K562 (cell line): ENCODE data around the gene RTN4. TPM values are rescaled to one million over a fixed set of nuclear protein-coding genes. Genes with fewer than 3 reads are reported as not detected.

ENCODE experiments used
- ATF7 ChIP-seq: fragments of 450-650 bp; IDR thresholded peaks from 2 replicates; pipeline ENCODE4 v1.7.1; 2014; ENCODE audit warnings: mild to moderate bottlenecking, moderate library complexity
- CBFA2T3 ChIP-seq: fragments of 450-650 bp; IDR thresholded peaks from 2 replicates; pipeline ENCODE4 v1.6.1; 2017
- EP400 ChIP-seq: fragments of 450-650 bp; IDR thresholded peaks from 2 replicates; pipeline ENCODE4 v1.6.1; 2017; ENCODE audit warnings: antibody characterized with exemption, mild to moderate bottlenecking, moderate library complexity
- FOXK1 ChIP-seq: sonication (generic); formaldehyde crosslinking; IDR thresholded peaks from 2 replicates; pipeline ENCODE4 v1.8.0; 2022; ENCODE audit warnings: missing genetic modification reagents, mild to moderate bottlenecking, borderline replicate concordance
- GATAD2B ChIP-seq: fragments of 450-650 bp; IDR thresholded peaks from 2 replicates; pipeline ENCODE4 v1.6.1; 2017; ENCODE audit warnings: mild to moderate bottlenecking, borderline replicate concordance
- HDAC8 ChIP-seq: fragments of 450-650 bp; IDR thresholded peaks from 2 replicates; pipeline ENCODE4 v1.6.1; 2016; ENCODE audit warnings: mild to moderate bottlenecking, missing genetic modification characterization, moderate library complexity, missing compliant biosample characterization
- ILF3 ChIP-seq: fragments of 450-650 bp; IDR thresholded peaks from 2 replicates; pipeline ENCODE4 v1.6.1; 2018; ENCODE audit warnings: antibody characterized with exemption, mild to moderate bottlenecking, moderate library complexity, borderline replicate concordance
- KLF13 ChIP-seq: fragments of 450-650 bp; IDR thresholded peaks from 2 replicates; pipeline ENCODE4 v1.6.1; 2016; ENCODE audit warnings: missing genetic modification characterization, low read depth, mild to moderate bottlenecking, missing compliant biosample characterization, moderate library complexity, borderline replicate concordance
- KLF6 ChIP-seq: fragments of 250-450 bp; sonication (Bioruptor Pico); IDR thresholded peaks from 2 replicates; pipeline ENCODE4 v1.4.0; 2020; ENCODE audit warnings: mild to moderate bottlenecking, moderate library complexity, borderline replicate concordance
- LEF1 ChIP-seq: fragments of 450-650 bp; IDR thresholded peaks from 2 replicates; pipeline ENCODE4 v1.6.1; 2016; ENCODE audit warnings: mild to moderate bottlenecking
- MECOM ChIP-seq: fragments of 250-450 bp; sonication (Bioruptor Pico); IDR thresholded peaks from 2 replicates; pipeline ENCODE4 v1.8.0; 2022; ENCODE audit warnings: inconsistent platforms
- NFIC ChIP-seq: fragments of 450-650 bp; IDR thresholded peaks from 2 replicates; pipeline ENCODE4 v1.6.1; 2017; ENCODE audit warnings: mild to moderate bottlenecking, inconsistent platforms
- PHF21A ChIP-seq: fragments of 450-650 bp; IDR thresholded peaks from 2 replicates; pipeline ENCODE4 v1.6.1; 2017; ENCODE audit warnings: low read depth, borderline replicate concordance
- POLR2B ChIP-seq: fragments of 450-650 bp; IDR thresholded peaks from 2 replicates; pipeline ENCODE4 v1.6.1; 2018; ENCODE audit warnings: low read depth; ENCODE audit not compliant: partially characterized antibody
- RCOR1 ChIP-seq, 2 experiments: IDR thresholded peaks; 2 replicates each; pipeline ENCODE4 v1.6.1; 2012; ENCODE audit warnings: low read depth in 2 of 2, low read length in 2 of 2, borderline replicate concordance in 1 of 2, improper control_type of control experiment in 1 of 2
- SMARCB1 ChIP-seq: IDR thresholded peaks from 2 replicates; pipeline ENCODE4 v1.6.1; 2011; ENCODE audit warnings: improper control_type of control experiment, low read depth; ENCODE audit not compliant: insufficient read length
- SP1 ChIP-seq: sonication (generic); formaldehyde crosslinking; IDR thresholded peaks from 2 replicates; pipeline ENCODE4 v1.8.1; 2022; ENCODE audit warnings: mild to moderate bottlenecking, missing genetic modification reagents
- SPI1 ChIP-seq: IDR thresholded peaks from 2 replicates; pipeline ENCODE4 v1.6.1; 2011; ENCODE audit warnings: low read depth, low read length, control low read depth, borderline replicate concordance
- ZC3H4 ChIP-seq: sonication (generic); formaldehyde crosslinking; IDR thresholded peaks from 2 replicates; pipeline ENCODE4 v1.9.0; 2021; ENCODE audit warnings: missing genetic modification reagents, borderline replicate concordance
- ZNF644 ChIP-seq: fragments of 200-800 bp; sonication (Bioruptor generic); IDR thresholded peaks from 2 replicates; pipeline ENCODE4 v1.6.1; 2016; ENCODE audit warnings: low read depth, missing genetic modification characterization, missing compliant biosample characterization
- ZNF764 ChIP-seq: fragments of 250-450 bp; sonication (Bioruptor Pico); IDR thresholded peaks from 2 replicates; pipeline ENCODE4 v1.4.0; 2020; ENCODE audit warnings: low read depth, mild to moderate bottlenecking, moderate library complexity
- polyA plus RNA-seq, 8 experiments: library from polyadenylated mRNA; depleted of rRNA in 4 of 8; stranded (reverse) in 5 of 8; unstranded in 3 of 8; fragments of >200 nt; fragmentation: Nextera tagmentation in 2 of 8; fragmentation: Illumina TruSeq in 1 of 8; extraction: Ambion mirVana in 2 of 8; extraction: Trizol in 1 of 8; gene quantifications; 2 replicates each; pipeline versions ENCODE4 v1.2.1 to v1.2.3, GENCODE V29; 2011 to 2014; ENCODE audit warnings: inconsistent platforms in 1 of 8, missing spikeins in 1 of 8
- total RNA-seq, 7 experiments: library from RNA; depleted of rRNA in 6 of 7; stranded (reverse); fragments of >200 nt in 6 of 7; fragmentation: Illumina TruSeq in 2 of 7; extraction: Trizol in 2 of 7; gene quantifications; 2 replicates each; pipeline versions ENCODE4 v1.2.1 to v1.2.3, GENCODE V29; 2011 to 2021; ENCODE audit warnings: low replicate concordance in 1 of 7
- TF ChIP-seq, protein P1 (sequence below): fragments of 150-350 bp; conservative IDR thresholded peaks from 2 replicates; pipeline ENCODE4 v1.6.1; 2014; ENCODE audit warnings: low read length
- TF ChIP-seq, protein P2 (sequence below): sonication (generic); formaldehyde crosslinking; IDR thresholded peaks from 2 replicates; pipeline ENCODE4 v1.9.0; 2022; ENCODE audit warnings: mild to moderate bottlenecking, missing genetic modification reagents
- TF ChIP-seq, protein P3 (sequence below), 2 experiments: fragments of 450-650 bp; conservative IDR thresholded peaks; 2 replicates each; pipeline ENCODE4 v1.6.1; 2017; ENCODE audit warnings: mild to moderate bottlenecking in 2 of 2, moderate library complexity in 2 of 2

RTN4 gene
- total and polyA plus RNA-seq, 9 of the 15 experiments (the other 6 are each of a cell fraction or from before 2014, with no cell fraction given) = 73.0 to 248 (median 116) TPM

DNA sequence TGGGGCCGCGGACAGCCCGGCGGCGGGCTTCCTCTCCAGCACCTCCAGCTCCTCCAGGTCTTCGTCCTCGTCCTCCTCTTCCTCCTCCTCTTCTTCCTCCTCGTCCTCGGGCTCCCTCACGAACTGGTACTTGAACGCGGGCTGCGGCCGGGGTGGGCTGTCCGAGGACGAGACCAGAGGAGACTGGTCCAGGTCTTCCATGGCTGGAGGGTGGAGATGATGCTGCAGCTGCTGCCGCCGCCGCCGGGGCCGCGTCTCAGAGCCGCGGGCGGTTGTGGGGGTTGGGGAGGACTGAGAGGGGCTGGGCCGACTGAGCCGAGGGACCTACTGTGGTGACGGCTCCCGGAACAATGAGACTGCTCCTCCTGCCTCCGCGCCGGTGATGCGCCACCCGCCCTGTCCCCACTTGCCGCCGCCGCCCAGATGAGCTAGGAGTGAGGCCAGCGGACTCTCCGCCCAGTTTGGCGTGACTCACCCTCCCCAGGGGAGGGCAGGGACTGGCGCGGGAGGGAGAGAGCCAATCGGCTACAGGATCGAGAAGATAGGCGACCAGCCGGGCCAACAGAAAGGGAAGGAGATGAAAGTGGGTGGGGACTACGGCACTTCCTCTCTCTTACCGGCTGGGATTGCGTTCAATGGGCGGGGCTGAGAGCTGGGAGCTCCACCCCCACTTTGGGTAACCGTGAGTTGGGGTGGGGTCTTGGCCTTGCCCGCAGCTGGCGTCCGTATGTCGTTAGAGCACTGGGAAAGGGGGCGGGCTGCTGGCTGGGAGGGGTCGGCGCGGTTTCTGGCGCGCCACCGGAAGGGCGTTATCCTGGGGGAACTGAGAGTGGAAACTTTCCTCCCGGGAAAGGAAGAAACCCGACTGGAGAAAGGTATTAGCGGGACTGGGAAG is at the start of gene RTN4 (continued):
- TF ChIP-seq, protein P1, sequence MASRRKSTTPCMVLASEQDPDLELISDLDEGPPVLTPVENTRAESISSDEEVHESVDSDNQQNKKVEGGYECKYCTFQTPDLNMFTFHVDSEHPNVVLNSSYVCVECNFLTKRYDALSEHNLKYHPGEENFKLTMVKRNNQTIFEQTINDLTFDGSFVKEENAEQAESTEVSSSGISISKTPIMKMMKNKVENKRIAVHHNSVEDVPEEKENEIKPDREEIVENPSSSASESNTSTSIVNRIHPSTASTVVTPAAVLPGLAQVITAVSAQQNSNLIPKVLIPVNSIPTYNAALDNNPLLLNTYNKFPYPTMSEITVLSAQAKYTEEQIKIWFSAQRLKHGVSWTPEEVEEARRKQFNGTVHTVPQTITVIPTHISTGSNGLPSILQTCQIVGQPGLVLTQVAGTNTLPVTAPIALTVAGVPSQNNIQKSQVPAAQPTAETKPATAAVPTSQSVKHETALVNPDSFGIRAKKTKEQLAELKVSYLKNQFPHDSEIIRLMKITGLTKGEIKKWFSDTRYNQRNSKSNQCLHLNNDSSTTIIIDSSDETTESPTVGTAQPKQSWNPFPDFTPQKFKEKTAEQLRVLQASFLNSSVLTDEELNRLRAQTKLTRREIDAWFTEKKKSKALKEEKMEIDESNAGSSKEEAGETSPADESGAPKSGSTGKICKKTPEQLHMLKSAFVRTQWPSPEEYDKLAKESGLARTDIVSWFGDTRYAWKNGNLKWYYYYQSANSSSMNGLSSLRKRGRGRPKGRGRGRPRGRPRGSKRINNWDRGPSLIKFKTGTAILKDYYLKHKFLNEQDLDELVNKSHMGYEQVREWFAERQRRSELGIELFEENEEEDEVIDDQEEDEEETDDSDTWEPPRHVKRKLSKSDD = 0 out of 2 replicates have a peak, but pooled peaks have one; percentile 43
- 0 out of 2 replicates have a peak, but pooled peaks have one; percentile 23 for TF ChIP-seq MECOM (CRISPR knock-in tag)
- peak; percentile 99 for TF ChIP-seq SPI1
- TF ChIP-seq PHF21A = no peak
- peak; percentile 75 for TF ChIP-seq KLF6 (CRISPR knock-in tag)
- TF ChIP-seq, protein P2, sequence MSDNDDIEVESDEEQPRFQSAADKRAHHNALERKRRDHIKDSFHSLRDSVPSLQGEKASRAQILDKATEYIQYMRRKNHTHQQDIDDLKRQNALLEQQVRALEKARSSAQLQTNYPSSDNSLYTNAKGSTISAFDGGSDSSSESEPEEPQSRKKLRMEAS (CRISPR knock-in tag) = peak; percentile 75
- no peak for TF ChIP-seq ZNF764 (CRISPR knock-in tag)
- TF ChIP-seq RCOR1 (IDR thresholded peaks at IDR 0.05; ENCODE audit: borderline replicate concordance in 1 of 2, low read depth in 2 of 2, low read length in 2 of 2) = peak in 1 of 2 experiments; percentile 91; a peak in 2 of 4 replicates
- peak; percentile 98 for TF ChIP-seq SP1
- no peak for TF ChIP-seq SMARCB1
- TF ChIP-seq HDAC8 (tag) = no peak
- 0 out of 2 replicates have a peak, but pooled peaks have one; percentile 22 for TF ChIP-seq LEF1
- no peak for TF ChIP-seq GATAD2B
- TF ChIP-seq POLR2B = peak; percentile 94
- no peak; the same call in 1 of the 2 replicates for TF ChIP-seq ZNF644 (tag)
- peak; percentile 95 for TF ChIP-seq ATF7
- TF ChIP-seq EP400 = peak; percentile 50
- 0 out of 2 replicates have a peak, but pooled peaks have one; percentile 14 for TF ChIP-seq CBFA2T3
- TF ChIP-seq, protein P3, sequence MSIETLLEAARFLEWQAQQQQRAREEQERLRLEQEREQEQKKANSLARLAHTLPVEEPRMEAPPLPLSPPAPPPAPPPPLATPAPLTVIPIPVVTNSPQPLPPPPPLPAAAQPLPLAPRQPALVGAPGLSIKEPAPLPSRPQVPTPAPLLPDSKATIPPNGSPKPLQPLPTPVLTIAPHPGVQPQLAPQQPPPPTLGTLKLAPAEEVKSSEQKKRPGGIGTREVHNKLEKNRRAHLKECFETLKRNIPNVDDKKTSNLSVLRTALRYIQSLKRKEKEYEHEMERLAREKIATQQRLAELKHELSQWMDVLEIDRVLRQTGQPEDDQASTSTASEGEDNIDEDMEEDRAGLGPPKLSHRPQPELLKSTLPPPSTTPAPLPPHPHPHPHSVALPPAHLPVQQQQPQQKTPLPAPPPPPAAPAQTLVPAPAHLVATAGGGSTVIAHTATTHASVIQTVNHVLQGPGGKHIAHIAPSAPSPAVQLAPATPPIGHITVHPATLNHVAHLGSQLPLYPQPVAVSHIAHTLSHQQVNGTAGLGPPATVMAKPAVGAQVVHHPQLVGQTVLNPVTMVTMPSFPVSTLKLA (conservative IDR thresholded peaks at IDR 0.05) = peak; percentile 42 to 52
- peak; percentile 74; the same call in 1 of the 2 replicates for TF ChIP-seq KLF13 (tag)
- peak; percentile 41; the same call in 1 of the 2 replicates for TF ChIP-seq NFIC
- TF ChIP-seq ZC3H4 = peak; percentile 98; the same call in 1 of the 2 replicates
- no peak for TF ChIP-seq FOXK1
- TF ChIP-seq ILF3 = no peak; the same call in 1 of the 2 replicates
